OCI-LY3 (cell line): Measurements from ENCODE around the gene PPP2R2B.

Source experiments
- H2AFZ ChIP-seq: fragments of 200-600, 300-600 bp; shearing (Covaris generic); 2 replicates; pipeline ENCODE4 v1.6.0; 2014; ENCODE audit warnings: antibody characterized with exemption, low read depth, low read length
- H3K27ac ChIP-seq: fragments of 200-600, 300-600 bp; sonication (generic); 2 replicates; pipeline ENCODE4 v1.5.1; 2014; ENCODE audit warnings: mild to moderate bottlenecking, low read length, moderate library complexity, mixed read lengths
- H3K27me3 ChIP-seq: fragments of 200-600, 300-600 bp; sonication (generic); 2 replicates; pipeline ENCODE4 v1.6.1; 2014; ENCODE audit warnings: low read depth, low read length, mixed read lengths
- H3K36me3 ChIP-seq: fragments of 200-600, 300-600 bp; sonication (generic); replicated peaks from 2 replicates; pipeline ENCODE3; 2014; ENCODE audit warnings: low read depth, low read length, mixed read lengths
- H3K4me1 ChIP-seq: fragments of 300-600, 200-600 bp; sonication (generic); 2 replicates; pipeline ENCODE4 v1.6.1; 2014; ENCODE audit warnings: low read length, mixed read lengths
- H3K4me2 ChIP-seq: fragments of 200-600, 300-600 bp; sonication (generic); 2 replicates; pipeline ENCODE4 v1.6.1; 2014; ENCODE audit warnings: low read length, mixed read lengths
- H3K4me3 ChIP-seq: fragments of 300-600, 200-600 bp; sonication (generic); 2 replicates; pipeline ENCODE4 v1.5.1; 2014; ENCODE audit warnings: antibody characterized with exemption, mild to moderate bottlenecking, low read length, moderate library complexity
- H3K79me2 ChIP-seq: fragments of 300-600, 200-600 bp; shearing (Covaris generic); 2 replicates; pipeline ENCODE4 v1.6.1; 2014; ENCODE audit warnings: mild to moderate bottlenecking, low read length, mixed read lengths
- H3K9ac ChIP-seq: fragments of 300-600, 200-600 bp; shearing (Covaris generic); 2 replicates; pipeline ENCODE4 v1.6.0; 2014; ENCODE audit warnings: mild to moderate bottlenecking, low read length, moderate library complexity
- H3K9me3 ChIP-seq: fragments of 200-600, 300-600 bp; shearing (Covaris generic); 2 replicates; pipeline ENCODE4 v1.6.1; 2014; ENCODE audit warnings: low read length, mixed read lengths; ENCODE audit not compliant: insufficient read depth
- H4K20me1 ChIP-seq: fragments of 200-600, 300-600 bp; sonication (generic); 2 replicates; pipeline ENCODE4 v1.6.1; 2016; ENCODE audit warnings: low read length, mixed read lengths; ENCODE audit not compliant: insufficient read depth
- CTCF ChIP-seq: fragments of 200-600, 300-600 bp; sonication (generic); IDR thresholded peaks from 2 replicates; pipeline ENCODE4 v1.5.1; 2014; ENCODE audit warnings: antibody characterized with exemption, low read length, low read depth
- EZH2phosphoT487 ChIP-seq: fragments of 200-600 bp; shearing (Covaris generic); IDR thresholded peaks from 2 replicates; pipeline ENCODE4 v1.6.1; 2018; ENCODE audit warnings: antibody characterized with exemption, mixed run types, low read depth

The PPP2R2B gene

GRCh38 chr5:146592352-146592751 lies 286.2 kb downstream of the PPP2R2B start:
- H3K27me3 ChIP-seq: peaks cover 9% of the 10 kb centered on the region
- H4K20me1 ChIP-seq: no peaks in the 10 kb centered on the region
- H3K4me1 ChIP-seq: no peaks in the 10 kb centered on the region
- H3K4me3 ChIP-seq: no peak overlapping the region
- no peaks in the 10 kb centered on the region for H3K79me2 ChIP-seq
- no peak overlapping the region for H2AFZ ChIP-seq
- no peak overlapping the region for H3K9ac ChIP-seq
- H3K36me3 ChIP-seq: no peaks in the 10 kb centered on the region
- no peak for TF ChIP-seq CTCF
- no peak for TF ChIP-seq EZH2phosphoT487
- no peak overlapping the region for H3K27ac ChIP-seq
- H3K4me2 ChIP-seq: no peak overlapping the region
- H3K9me3 ChIP-seq: no peaks in the 10 kb centered on the region

- H3K4me3 ChIP-seq: no peak overlapping the region
- H4K20me1 ChIP-seq: no peaks in the 10 kb centered on the region
- H3K4me2 ChIP-seq: no peak overlapping the region
- peaks cover 6% of the 10 kb centered on the region for H3K27me3 ChIP-seq
- no peak for TF ChIP-seq EZH2phosphoT487
- no peak for TF ChIP-seq CTCF
- no peaks in the 10 kb centered on the region for H3K4me1 ChIP-seq
- H3K9me3 ChIP-seq: no peaks in the 10 kb centered on the region
- no peaks in the 10 kb centered on the region for H3K79me2 ChIP-seq
- no peak overlapping the region for H3K9ac ChIP-seq
- no peaks in the 10 kb centered on the region for H3K36me3 ChIP-seq
- no peak overlapping the region for H3K27ac ChIP-seq
- no peak overlapping the region for H2AFZ ChIP-seq
Observed at GRCh38 chr5:146589028-146589345, 289.6 kb downstream of the PPP2R2B start.

- Histone ChIP-seq H3K36me3 (no peaks in the 10 kb centered on the region), H4K20me1 (no peaks in the 10 kb centered on the region), H3K4me2 (no peak overlapping the region), H2AFZ (no peak overlapping the region), H3K4me3 (no peak overlapping the region), H3K4me1 (no peaks in the 10 kb centered on the region), H3K79me2 (no peaks in the 10 kb centered on the region), H3K27ac (no peak overlapping the region), H3K9ac (no peak overlapping the region), H3K9me3 (no peaks in the 10 kb centered on the region), H3K27me3 (peaks cover 6% of the 10 kb centered on the region)
- TF ChIP-seq EZH2phosphoT487 (no peak), CTCF (no peak)
Observed at GRCh38 chr5:146588331-146589027, 290.1 kb downstream of the PPP2R2B start.

GRCh38 chr5:146586752-146587151 lies 291.8 kb downstream of the PPP2R2B start:
- Histone ChIP-seq H4K20me1 (no peaks in the 10 kb centered on the region), H3K79me2 (no peaks in the 10 kb centered on the region), H3K9me3 (no peaks in the 10 kb centered on the region), H3K4me1 (no peaks in the 10 kb centered on the region), H3K27ac (no peak overlapping the region), H3K36me3 (no peaks in the 10 kb centered on the region), H2AFZ (no peak overlapping the region), H3K4me2 (no peak overlapping the region), H3K4me3 (no peak overlapping the region), H3K27me3 (peaks cover 6% of the 10 kb centered on the region), H3K9ac (no peak overlapping the region)
- TF ChIP-seq CTCF (no peak), EZH2phosphoT487 (no peak)
